HK-2 (cell line): ENCODE results near the gene NNAT.

Experiments
- DNase-seq: peaks from one replicate; pipeline ENCODE4 v3.0.0-alpha.2; 2018; ENCODE audit not compliant: unreplicated experiment

NNAT gene

DNA sequence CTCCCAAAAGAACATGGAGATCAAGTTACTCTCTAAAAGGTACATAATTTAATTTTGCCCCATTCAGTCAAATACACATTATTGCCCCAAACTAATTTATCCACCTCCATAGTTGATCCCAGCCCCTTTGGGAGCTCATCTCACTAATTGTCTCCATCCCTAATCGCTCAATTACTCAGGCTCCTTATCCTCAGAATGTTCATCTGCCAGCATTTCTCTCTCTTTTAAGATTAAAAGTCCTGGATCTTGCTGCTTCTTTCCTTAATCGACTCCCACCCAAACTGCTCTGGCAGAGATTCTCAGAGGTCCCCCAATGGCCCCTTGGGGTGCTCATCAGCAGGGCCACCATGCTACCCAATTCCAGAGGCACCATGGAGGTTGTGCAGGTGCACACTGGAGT lies 18.4 kb upstream of the NNAT start:
- no peak for DNase-seq

DNA sequence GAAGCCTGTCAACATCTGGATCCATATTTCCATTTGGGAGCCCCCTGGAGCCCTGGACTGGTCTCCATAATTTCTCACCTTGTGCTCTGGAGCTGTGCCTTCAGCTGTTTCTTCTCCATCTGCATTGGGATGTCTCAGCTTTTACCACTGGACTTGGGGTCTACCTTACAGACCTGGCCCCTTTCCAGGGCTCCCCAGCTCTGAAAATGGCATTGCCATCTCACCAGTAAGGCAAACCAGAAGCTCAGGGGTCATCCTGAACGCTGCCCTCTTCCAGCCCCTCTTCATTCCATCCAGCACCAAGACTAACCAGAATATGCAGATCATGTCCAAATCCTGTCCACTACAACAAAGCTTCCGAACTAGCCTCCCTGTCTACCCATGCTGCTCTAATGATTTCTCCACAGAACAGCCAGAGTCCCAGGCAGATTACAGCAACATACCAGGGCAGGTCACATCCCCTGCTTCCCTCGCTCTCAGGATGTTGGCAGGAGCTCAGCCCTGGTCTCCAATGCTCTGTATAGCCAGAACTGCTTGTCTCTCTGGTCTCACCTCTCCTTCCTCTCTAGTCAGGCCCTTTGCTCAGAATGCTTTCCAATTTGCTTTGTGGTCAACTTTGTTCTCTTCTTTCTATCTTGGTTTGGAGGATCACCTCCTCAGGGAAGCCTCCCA lies 17.7 kb upstream of the NNAT start:
- DNase-seq, result no peak

DNA sequence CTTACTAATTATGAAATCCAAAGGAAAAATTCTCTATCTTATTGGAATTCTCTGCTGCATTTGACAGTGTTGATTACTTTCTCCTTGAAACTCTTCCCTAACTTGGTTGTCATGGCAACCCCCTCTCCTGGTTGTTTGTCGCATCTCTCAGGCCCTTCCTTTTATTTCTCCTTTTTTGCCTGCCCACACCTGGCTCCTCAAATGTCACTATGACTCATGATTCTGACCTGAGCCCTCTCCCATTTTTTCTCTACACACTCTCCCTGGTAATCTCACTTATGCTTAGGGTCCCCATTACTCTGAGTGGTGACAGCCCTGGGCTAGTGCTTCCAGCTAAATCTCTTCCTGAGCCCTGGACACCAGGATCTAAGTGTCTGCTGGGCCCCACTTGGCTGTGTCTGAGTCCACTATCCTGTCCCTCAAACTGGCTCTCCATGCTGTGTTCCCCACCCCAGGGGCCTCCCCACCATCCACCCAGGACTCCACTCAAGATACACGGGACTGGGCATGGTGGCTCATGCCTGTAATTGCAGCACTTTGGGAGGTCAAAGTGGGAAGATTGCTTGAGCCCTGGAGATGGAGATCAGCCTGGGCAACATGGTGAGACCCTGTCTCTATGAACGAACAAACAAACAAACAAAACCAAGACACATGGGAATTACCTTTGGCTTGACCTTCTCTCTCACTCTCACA lies 16.5 kb upstream of the NNAT start:
- no peak for DNase-seq

GRCh38 chr20:37505263-37506151 lies 15.5 kb upstream of the NNAT start:
- no peak for DNase-seq

GRCh38 chr20:37506152-37506725 lies 14.8 kb upstream of the NNAT start:
- no peak for DNase-seq

DNA sequence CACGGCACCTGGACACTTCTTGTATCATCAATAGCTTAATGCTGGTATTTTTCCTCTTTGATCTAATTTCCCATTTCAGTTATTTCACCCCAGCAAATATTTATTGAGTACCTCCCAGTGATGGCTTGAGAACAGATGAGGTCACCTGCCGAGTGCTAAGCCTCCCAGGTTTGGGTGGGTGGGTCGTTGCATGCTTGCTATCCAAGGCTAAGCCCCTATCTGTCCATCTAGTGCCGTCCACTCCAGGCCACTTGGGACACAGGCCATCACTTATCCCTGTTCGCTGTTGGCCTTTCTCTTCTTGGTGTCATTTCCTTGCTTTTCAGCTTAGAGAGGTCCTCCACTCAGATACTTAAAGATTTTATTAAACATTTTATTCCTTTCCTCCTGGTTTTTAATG lies 10.8 kb upstream of the NNAT start:
- DNase-seq, result no peak

- no peak for DNase-seq
Observed at GRCh38 chr20:37511610-37512275, 9.3 kb upstream of the NNAT start.

DNA sequence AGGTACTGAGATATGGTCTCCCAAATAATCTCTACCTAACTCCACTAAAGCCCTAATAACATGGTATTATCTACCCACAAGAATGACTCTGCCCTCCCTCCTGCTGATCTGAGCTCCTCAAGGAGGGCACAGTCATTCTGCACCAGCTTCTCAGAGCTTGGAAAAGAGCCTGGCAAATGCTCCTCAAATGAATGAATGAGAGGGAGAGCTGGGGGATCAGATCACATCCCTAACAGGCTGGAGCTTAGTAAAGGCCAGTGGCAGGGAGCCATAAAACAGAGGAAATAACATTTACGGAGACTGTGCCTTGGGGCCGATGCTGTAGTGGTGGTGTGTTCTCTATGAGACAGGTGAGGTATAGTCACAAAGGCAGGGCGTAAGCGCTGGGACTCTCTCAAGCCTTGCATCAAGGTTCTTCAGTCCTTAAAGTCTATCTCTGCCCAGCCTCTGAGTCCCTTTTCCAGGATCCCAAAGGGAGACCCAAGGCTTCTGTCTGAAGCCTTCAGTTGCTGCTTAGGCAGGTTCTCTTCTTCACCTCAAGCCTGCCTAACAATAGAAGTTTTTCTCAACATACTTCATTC lies 7.2 kb upstream of the NNAT start:
- no peak for DNase-seq

DNA sequence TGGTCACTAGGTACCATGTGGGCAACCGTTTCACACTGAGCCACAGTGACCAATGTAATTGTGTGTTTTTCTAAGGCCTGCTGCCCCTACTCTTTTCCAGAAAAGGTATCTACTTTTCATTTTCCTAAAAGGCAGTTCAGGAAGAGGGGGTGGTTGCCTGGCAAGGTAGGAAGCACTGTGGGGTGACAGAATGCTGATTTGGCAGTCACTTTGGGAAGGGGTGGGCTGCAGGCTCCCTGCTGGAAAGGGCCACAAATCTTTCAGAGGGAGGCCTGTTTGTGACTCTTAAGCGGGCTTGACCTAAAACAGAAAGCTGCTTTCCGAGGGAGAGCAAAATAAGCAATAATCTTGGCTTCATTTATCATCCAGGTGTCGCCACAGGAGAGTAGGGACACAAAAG lies 5.2 kb upstream of the NNAT start:
- no peak for DNase-seq

DNA sequence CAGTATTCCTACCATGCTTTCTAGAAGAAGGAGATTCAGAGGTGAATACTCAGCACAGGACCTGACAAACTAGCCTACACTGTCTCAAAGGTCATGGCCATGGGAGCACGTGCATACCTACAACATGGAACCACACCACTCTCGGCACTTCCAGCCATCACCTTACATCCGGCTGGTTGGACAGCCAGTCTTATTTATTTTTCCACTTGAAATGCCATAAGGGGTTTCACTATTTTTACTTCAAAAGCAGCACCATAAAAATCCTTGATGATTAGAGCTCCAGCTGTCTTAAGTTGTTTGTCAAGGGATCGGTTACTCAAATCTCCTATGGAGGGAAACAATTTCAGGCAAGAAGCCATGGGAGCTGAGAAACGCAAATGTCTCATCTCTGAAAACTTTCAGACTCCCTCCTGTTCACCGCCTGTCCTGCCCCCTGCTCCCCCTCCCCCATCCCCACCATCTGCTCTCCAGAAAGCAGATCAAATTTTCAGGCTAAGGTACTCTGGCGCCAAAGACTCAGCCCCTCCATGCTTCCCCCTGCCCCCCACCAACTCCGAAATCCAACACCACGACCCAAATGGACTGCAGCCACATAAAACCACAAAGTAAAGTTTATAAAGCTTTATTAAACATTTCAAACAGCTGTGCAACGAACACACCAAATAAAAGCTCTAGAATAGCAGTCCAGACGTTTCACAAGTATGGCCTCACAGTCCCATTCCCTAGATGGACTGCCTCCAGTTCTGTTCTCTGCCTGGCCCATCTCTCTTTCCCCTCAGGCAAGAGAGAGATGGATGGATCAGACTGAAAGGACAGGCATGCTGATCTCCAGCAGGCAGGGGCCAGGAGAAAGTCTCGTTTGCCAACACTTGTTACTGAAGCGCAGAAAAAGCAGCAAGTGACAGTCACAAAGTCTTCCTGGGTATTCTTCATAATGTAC lies 4.0 kb upstream of the NNAT start:
- DNase-seq, result no peak

- DNase-seq, result no peak
Observed at GRCh38 chr20:37518059-37518458, 3.0 kb upstream of the NNAT start.

GRCh38 chr20:37518606-37519507 lies 2.2 kb upstream of the NNAT start:
- no peak for DNase-seq

DNA sequence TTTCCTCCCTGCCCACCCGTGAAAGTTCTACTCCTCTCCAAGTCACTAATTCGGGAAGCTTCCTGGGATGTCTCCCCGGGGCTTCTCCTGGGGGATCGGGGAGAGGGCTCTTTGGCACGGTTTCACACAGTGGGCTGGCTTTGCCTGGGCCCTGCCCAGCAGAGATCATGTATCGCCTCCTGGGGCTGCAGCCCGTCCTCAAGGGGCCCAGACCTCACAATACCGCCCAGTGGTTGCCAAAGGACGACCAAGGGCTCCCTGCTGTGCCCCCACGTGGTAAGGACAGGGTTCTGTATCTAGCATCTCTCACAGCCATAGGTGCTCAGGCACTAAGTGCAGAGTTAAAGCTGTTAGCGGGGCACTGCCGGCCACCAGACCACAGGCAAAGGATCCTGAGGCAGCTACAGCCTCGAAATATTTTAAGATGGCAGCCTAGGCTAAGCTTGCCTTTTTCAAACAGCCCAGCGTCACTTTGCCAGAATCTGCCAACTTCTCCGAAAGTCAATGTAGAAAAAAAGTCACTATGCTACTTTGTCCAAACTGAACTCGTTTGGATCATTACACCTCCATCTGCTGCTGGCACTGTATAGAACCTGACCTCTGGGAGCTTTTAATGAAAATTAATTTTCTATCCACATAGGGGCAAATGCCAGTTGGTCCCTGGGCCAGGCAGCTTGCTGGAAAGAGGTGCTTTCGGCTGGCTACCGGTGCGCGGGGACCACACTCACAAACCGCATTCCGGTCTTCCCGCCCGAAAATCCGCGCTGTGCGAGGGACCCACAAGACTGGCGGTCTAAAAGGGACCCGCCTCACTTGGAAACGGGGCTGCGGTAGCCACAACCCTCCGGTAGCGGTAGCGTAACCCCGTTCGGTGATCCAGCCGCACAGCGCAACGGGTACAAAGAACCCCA lies 1.3 kb upstream of the NNAT start:
- no peak for DNase-seq

DNA sequence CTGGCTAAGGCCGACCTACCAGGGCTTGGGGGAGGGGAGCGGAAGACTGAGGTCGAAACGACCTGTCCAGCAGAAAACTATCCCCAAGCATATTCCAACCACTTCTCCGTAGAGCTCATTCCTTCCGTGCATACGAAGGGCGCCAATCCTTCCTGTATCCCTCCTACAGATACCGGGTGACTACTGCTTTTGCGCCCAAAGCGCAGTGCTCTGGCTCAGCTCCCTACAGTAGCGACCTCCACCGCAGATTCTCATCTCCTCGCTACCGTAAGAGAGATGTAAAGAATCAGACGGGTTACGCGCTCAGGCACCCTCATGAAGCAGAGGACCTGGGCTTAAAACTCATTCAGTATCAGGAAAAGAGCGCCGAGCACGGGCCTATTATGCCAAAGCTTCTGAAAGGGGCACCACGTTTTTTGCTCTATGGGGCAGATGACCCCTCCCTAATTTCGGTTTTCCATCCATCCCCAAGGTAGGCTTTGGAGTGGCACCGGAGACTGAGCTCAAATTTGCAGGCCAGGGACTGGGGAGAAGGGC lies 563 bp upstream of the NNAT start:
- no peak for DNase-seq

GRCh38 chr20:37522260-37523011 lies 1.4 kb downstream of the NNAT start:
- DNase-seq, result no peak

DNA sequence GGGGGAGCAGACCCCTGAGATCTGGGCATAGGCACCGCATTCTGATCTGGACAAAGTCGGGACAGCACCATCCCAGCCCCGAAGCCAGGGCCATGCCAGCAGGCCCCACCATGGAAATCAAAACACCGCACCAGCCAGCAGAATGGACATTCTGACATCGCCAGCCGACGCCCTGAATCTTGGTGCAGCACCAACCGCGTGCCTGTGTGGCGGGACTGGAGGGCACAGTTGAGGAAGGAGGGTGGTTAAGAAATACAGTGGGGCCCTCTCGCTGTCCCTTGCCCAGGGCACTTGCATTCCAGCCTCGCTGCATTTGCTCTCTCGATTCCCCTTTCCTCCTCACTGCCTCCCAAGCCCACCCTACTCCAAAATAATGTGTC lies 2.0 kb downstream of the NNAT start:
- DNase-seq, result no peak
